Activated T-cell treated with anti-CD3 and anti-CD28 coated beads for 1 hour (primary cell): ENCODE data around the gene CCDC85B.

Experiments
- DNase-seq: peaks from one replicate; pipeline ENCODE4 v3.0.0-alpha.2; 2020; ENCODE audit warnings: low read depth

Gene CCDC85B

GRCh38 chr11:65869643-65870306 is 20.7 kb upstream of the CCDC85B start:
- no peak for DNase-seq

- no peak for DNase-seq
Observed at GRCh38 chr11:65870307-65870658, 20.2 kb upstream of the CCDC85B start.

- no peak for DNase-seq
Observed at GRCh38 chr11:65870706-65871681, 19.5 kb upstream of the CCDC85B start.

GRCh38 chr11:65871811-65872548 is 18.5 kb upstream of the CCDC85B start:
- no peak for DNase-seq

- DNase-seq, result no peak
Observed at GRCh38 chr11:65872586-65873317, 17.7 kb upstream of the CCDC85B start, which contains the start of gene EFEMP2. Gene EFEMP2, minus strand, starts transcription at chr11:65872800. Its CDS starts 446 bp downstream, at chr11:65872354.

- peak; percentile 97 for DNase-seq
Observed at GRCh38 chr11:65873318-65874156, 16.9 kb upstream of the CCDC85B start.

- DNase-seq, result no peak
Observed at GRCh38 chr11:65879617-65880016, 10.9 kb upstream of the CCDC85B start, which contains the start of gene CTSW. Gene CTSW, plus strand, starts transcription at chr11:65879837. Its CDS starts 18 bp downstream, at chr11:65879855.

- DNase-seq, result no peak
Observed at GRCh38 chr11:65880027-65880426, 10.4 kb upstream of the CCDC85B start.

- no peak for DNase-seq
Observed at GRCh38 chr11:65880844-65881421, 9.5 kb upstream of the CCDC85B start.

- no peak for DNase-seq
Observed at GRCh38 chr11:65882120-65883057, 8.1 kb upstream of the CCDC85B start.

- DNase-seq, result no peak
Observed at GRCh38 chr11:65883058-65883761, 7.3 kb upstream of the CCDC85B start.

GRCh38 chr11:65883786-65884715 is 6.4 kb upstream of the CCDC85B start:
- no peak for DNase-seq

- DNase-seq, result peak; percentile 73
Observed at GRCh38 chr11:65884716-65885092, 5.8 kb upstream of the CCDC85B start.

GRCh38 chr11:65885231-65885630 is 5.2 kb upstream of the CCDC85B start:
- DNase-seq, result no peak

- no peak for DNase-seq
Observed at GRCh38 chr11:65885808-65886536, 4.5 kb upstream of the CCDC85B start.

- no peak for DNase-seq
Observed at GRCh38 chr11:65886826-65887722, 3.4 kb upstream of the CCDC85B start.
